Measurements from ENCODE around the gene KRT75.

DNA sequence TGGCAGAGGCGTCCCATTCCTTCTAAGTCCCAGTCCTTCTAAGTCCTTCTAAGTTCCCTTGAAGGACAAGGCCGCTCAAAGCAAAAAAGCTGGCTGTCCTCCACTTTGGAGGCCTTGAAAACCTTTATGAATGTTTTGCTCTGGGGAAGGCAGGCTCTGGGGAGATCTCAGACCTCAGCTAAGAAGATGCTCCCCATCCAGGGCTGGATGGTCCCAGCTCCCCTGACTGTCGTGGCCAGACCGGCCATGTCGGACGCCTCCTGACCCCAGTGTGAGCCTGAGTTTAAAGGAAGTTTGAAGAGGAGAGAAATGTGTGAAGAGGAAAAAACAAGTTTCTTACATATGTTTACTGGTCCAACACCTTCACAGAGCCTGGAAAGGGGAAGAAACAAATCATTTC is 54.6 kb downstream of the KRT75 start:
- TF ChIP-seq, protein P1, sequence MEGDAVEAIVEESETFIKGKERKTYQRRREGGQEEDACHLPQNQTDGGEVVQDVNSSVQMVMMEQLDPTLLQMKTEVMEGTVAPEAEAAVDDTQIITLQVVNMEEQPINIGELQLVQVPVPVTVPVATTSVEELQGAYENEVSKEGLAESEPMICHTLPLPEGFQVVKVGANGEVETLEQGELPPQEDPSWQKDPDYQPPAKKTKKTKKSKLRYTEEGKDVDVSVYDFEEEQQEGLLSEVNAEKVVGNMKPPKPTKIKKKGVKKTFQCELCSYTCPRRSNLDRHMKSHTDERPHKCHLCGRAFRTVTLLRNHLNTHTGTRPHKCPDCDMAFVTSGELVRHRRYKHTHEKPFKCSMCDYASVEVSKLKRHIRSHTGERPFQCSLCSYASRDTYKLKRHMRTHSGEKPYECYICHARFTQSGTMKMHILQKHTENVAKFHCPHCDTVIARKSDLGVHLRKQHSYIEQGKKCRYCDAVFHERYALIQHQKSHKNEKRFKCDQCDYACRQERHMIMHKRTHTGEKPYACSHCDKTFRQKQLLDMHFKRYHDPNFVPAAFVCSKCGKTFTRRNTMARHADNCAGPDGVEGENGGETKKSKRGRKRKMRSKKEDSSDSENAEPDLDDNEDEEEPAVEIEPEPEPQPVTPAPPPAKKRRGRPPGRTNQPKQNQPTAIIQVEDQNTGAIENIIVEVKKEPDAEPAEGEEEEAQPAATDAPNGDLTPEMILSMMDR (IDR thresholded peaks at IDR 0.05 in 2 of 3, conservative IDR thresholded peaks at IDR 0.05 in 1 of 3; ENCODE audit: borderline replicate concordance in 1 of 3, insufficient read depth in 1 of 3, low read depth in 2 of 3, low read length in 2 of 3) = no peak
- TF ChIP-seq SIN3A (IDR thresholded peaks at IDR 0.05; ENCODE audit: low read depth) (no peak), RAD21 (IDR thresholded peaks at IDR 0.05; ENCODE audit: low read depth) (no peak), POLR2A (IDR thresholded peaks at IDR 0.05; ENCODE audit: borderline replicate concordance, extremely low read depth, insufficient read depth, insufficient read length) (no peak), EZH2phosphoT487 (IDR thresholded peaks at IDR 0.05; ENCODE audit: borderline replicate concordance) (no peak), POLR2AphosphoS5 (IDR thresholded peaks at IDR 0.05; ENCODE audit: low read depth, low read length) (no peak), SRF (IDR thresholded peaks at IDR 0.05; ENCODE audit: low read depth) (no peak), TCF7L2 (IDR thresholded peaks at IDR 0.05; ENCODE audit: borderline replicate concordance, extremely low read depth, insufficient read depth, insufficient read length) (no peak)
- TF ChIP-seq, protein P2, sequence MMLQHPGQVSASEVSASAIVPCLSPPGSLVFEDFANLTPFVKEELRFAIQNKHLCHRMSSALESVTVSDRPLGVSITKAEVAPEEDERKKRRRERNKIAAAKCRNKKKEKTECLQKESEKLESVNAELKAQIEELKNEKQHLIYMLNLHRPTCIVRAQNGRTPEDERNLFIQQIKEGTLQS (IDR thresholded peaks at IDR 0.05) = no peak
- TF ChIP-seq, protein P3, sequence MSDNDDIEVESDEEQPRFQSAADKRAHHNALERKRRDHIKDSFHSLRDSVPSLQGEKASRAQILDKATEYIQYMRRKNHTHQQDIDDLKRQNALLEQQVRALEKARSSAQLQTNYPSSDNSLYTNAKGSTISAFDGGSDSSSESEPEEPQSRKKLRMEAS (IDR thresholded peaks at IDR 0.05) = no peak
